AG04450 (cell line): Measurements from ENCODE around the gene SLC22A3. TPM values are rescaled to one million over a fixed set of nuclear protein-coding genes. Genes with fewer than 3 reads are reported as not detected.

ENCODE experiments used
- CTCF ChIA-PET: fragments of 300-600, 350-600 bp; formaldehyde crosslinking; extraction: SDS; loops from one replicate; lab custom pipeline; 2022; ENCODE audit warnings: antibody characterized with exemption, inconsistent platforms; lab: Charles Lee
- POLR2A ChIA-PET: fragments of 350-600 bp; formaldehyde crosslinking; extraction: SDS; loops from one replicate; lab custom pipeline; 2021; ENCODE audit warnings: antibody characterized with exemption, inconsistent platforms; lab: Yijun Ruan, JAX
- DNase-seq: peaks from one replicate; pipeline ENCODE4 v3.0.0-alpha.2; 2011; ENCODE audit warnings: low read depth, low spot score
- H3K27ac ChIP-seq: one replicate; pipeline ENCODE4 v1.5.1; 2012; ENCODE audit warnings: low read depth, low read length, control low read depth
- H3K27me3 ChIP-seq: one replicate; pipeline ENCODE4 v1.6.0; 2012; ENCODE audit warnings: low read length; ENCODE audit not compliant: control insufficient read depth, insufficient read depth
- H3K4me3 ChIP-seq: 2 replicates; pipeline ENCODE4 v1.5.1; 2011; ENCODE audit warnings: mild to moderate bottlenecking, low read depth, low read length, control low read depth
- H3K9me3 ChIP-seq: 2 replicates; pipeline ENCODE4 v1.5.1; 2012; ENCODE audit warnings: low read length; ENCODE audit not compliant: control insufficient read depth, insufficient read depth
- polyA plus RNA-seq: library from polyadenylated mRNA; depleted of rRNA; stranded (reverse); fragments of >200 nt; gene quantifications from 2 replicates; pipeline ENCODE4 v1.2.3, GENCODE V29; 2011
- TF ChIP-seq, protein P1 (sequence below): IDR thresholded peaks from 2 replicates; pipeline ENCODE4 v1.5.1; 2011; ENCODE audit warnings: low read depth, low read length, control low read depth, inconsistent platforms

The SLC22A3 gene
- polyA plus RNA-seq, 1 experiment = 0.07 TPM

- no peak for DNase-seq
- POLR2A ChIA-PET = no interaction called here
- TF ChIP-seq, protein P1, sequence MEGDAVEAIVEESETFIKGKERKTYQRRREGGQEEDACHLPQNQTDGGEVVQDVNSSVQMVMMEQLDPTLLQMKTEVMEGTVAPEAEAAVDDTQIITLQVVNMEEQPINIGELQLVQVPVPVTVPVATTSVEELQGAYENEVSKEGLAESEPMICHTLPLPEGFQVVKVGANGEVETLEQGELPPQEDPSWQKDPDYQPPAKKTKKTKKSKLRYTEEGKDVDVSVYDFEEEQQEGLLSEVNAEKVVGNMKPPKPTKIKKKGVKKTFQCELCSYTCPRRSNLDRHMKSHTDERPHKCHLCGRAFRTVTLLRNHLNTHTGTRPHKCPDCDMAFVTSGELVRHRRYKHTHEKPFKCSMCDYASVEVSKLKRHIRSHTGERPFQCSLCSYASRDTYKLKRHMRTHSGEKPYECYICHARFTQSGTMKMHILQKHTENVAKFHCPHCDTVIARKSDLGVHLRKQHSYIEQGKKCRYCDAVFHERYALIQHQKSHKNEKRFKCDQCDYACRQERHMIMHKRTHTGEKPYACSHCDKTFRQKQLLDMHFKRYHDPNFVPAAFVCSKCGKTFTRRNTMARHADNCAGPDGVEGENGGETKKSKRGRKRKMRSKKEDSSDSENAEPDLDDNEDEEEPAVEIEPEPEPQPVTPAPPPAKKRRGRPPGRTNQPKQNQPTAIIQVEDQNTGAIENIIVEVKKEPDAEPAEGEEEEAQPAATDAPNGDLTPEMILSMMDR = no peak
- H3K27ac ChIP-seq = no peak overlapping the region
- H3K27me3 ChIP-seq = no peaks in the 10 kb centered on the region
- H3K4me3 ChIP-seq = no peak overlapping the region
- H3K9me3 ChIP-seq = peaks cover 10% of the 10 kb centered on the region; the same call in 1 of the 2 replicates
- CTCF ChIA-PET = no interaction called here
Observed at GRCh38 chr6:160358225-160359119, 10.3 kb downstream of the SLC22A3 start.

DNA sequence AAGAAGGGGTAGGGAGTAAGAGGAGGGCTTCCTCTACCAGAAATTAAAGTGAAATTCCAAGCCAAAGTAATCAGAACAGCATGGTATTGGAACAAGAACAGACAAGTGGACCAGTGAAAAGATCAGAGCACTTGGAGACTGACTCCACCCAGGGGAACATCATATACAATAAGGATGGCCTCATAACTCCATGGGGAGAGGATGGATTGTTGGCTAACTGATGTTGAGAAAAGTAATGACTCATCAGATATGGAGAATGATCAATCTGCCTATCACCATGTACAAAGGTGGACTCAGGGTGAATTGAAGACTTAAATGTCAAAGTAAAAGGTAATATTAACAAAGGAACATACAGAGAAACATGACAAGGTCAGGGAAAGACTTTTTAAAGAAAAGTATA lies 12.8 kb downstream of the SLC22A3 start:
- CTCF ChIA-PET = no interaction called here
- H3K9me3 ChIP-seq = peaks cover 10% of the 10 kb centered on the region; the same call in 1 of the 2 replicates
- POLR2A ChIA-PET = no interaction called here
- H3K27ac ChIP-seq = no peak overlapping the region
- H3K4me3 ChIP-seq = no peak overlapping the region
- no peaks in the 10 kb centered on the region for H3K27me3 ChIP-seq
- TF ChIP-seq, protein P1 = no peak
- no peak for DNase-seq

- no peaks in the 10 kb centered on the region for H3K27me3 ChIP-seq
- CTCF ChIA-PET = no interaction called here
- TF ChIP-seq, protein P1 = no peak
- H3K27ac ChIP-seq = no peak overlapping the region
- no peak for DNase-seq
- POLR2A ChIA-PET = no interaction called here
- H3K9me3 ChIP-seq = peaks cover 10% of the 10 kb centered on the region; the same call in 1 of the 2 replicates
- H3K4me3 ChIP-seq = no peak overlapping the region
Observed at GRCh38 chr6:160362556-160362955, 14.4 kb downstream of the SLC22A3 start.

DNA sequence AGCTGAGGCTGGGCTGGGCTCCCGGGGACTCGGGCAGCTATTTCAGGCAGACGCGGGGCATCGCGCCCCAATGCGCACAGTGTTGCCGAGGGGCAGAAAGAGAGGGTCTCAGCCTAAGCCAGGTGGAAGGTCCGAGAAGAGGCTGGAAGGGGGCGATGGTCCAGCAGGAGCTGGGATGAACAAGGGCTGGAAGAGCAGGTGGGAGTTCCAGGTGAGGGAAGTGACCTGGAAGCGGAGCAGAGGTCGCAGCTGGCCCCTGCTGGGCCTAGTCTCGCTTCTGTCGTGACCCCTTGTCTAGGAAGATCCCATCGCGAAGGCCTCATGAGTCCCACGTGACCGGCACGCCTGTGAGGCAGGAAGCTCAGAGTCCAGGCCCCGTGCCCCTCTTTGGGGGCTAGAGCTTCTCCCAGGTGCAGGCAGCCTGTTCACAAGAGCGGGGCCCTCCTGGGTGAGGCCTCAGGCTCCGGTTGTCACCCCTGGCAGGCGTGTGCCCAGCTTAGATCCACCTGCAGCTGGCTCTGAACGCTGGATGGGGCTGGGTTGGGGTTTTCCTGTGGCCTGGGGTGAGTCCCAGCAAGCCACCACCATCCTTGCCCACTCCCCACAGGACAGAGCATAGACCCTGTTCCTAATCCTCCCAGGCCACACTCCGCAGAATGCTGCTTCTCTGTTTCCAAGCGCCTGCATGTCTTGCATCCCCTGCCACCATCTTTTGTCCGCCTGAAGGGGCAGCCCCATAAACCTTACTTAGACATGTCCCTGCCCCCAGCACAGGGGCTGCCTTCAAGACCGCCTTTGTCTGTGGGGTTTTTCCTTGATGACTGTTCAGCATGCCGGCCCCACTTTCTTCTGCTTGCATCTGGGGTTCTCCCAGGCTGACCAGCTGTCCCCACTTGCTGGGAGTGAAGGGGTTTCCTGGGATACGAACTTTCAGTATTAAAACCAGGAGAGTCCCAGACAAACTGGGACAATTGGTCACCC lies 15.1 kb downstream of the SLC22A3 start:
- H3K27me3 ChIP-seq = no peaks in the 10 kb centered on the region
- POLR2A ChIA-PET = no interaction called here
- H3K27ac ChIP-seq = no peak overlapping the region
- CTCF ChIA-PET = no interaction called here
- no peak overlapping the region for H3K4me3 ChIP-seq
- peaks cover 10% of the 10 kb centered on the region; the same call in 1 of the 2 replicates for H3K9me3 ChIP-seq
- TF ChIP-seq, protein P1 = no peak
- no peak for DNase-seq
